KOPT-K1 (cell line): Measurements from ENCODE around the gene BRAP.
A peak's percentile ranks its signal among the peaks of the same experiment; 100 is the strongest.
"Not testable (repeated sequence)": the region's sequence is repeated elsewhere in the genome, so short reads cannot be mapped to it uniquely, and the experiment has no call there.

Source experiments
- H3K27ac ChIP-seq: fragments of 200-600 bp; sonication (generic); 2 replicates; pipeline ENCODE4 v1.5.1; 2016; ENCODE audit warnings: antibody characterized with exemption, mild to moderate bottlenecking, low read depth, low read length; ENCODE audit not compliant: poor library complexity, severe bottlenecking
- H3K36me3 ChIP-seq: fragments of 200-600 bp; sonication (generic); 2 replicates; pipeline ENCODE4 v1.5.1; 2017; ENCODE audit warnings: antibody characterized with exemption, mild to moderate bottlenecking, low read length, moderate library complexity; ENCODE audit not compliant: insufficient read depth
- H3K9me3 ChIP-seq: fragments of 200-600 bp; sonication (generic); 2 replicates; pipeline ENCODE4 v1.5.1; 2017; ENCODE audit warnings: antibody characterized with exemption, low read length, mild to moderate bottlenecking; ENCODE audit not compliant: insufficient read depth, poor library complexity, severe bottlenecking

BRAP gene

DNA sequence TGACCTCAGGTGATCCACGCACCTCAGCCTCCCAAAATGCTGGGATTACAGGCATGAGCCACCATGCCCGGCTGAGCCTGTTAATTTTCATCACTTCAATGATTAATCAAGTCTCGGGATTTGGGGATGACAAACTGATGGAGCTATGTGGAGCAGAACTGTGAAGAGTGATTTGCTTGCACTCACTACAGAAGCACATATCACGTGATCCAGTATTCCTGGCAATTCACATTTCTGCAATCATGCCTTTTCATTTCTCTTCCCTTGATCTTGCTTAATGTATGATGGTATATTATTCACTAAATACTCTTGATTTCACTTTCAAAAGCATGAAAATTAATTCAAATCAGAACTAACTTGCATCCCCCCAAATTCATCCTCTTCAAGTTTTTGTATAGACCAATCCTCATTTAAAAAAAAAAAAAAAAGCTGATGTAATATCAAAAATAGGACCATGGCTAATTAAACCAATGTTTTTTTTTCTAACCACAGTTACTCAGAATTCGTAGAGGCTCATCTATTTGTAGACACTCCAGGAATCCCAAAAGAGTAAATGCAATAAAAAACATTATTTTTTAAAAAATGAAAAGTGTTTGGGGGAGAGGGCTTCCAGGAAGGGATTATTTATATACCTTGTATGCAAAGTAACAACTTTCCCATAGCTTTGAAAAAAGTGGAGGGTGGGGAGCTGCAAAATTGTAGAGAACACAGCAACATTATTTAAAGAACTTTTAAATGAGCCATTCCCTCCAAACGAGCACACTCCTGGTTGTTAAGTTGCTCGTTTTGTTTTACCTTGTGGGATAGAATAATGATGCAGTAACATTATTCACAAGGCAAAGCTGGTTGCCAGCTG is 79.6 kb downstream of the BRAP start:
- Histone ChIP-seq H3K27ac (no peak overlapping the region), H3K9me3 (no peaks in the 10 kb centered on the region), H3K36me3 (no peaks in the 10 kb centered on the region)

DNA sequence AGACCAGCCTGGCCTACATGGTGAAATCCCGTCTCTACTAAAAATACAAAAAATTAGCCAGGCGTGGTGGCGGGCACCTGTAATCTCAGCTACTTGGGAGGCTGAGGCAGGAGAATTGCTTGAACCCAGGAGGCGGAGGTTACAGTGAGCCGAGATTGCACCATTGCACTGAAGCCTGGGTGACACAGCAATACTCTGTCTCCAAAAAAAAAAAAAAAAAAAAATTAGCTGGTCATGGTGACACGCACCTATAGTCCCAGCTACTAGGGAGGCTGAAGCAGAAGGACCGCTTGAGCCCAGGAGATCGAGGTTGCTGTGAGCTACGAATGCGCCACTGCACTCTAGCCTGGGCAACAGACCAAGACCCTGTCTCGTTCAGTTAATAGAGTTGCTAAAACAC is 82.9 kb downstream of the BRAP start:
- H3K36me3 ChIP-seq, H3K27ac ChIP-seq, H3K9me3 ChIP-seq: not testable (repeated sequence)

- no peak overlapping the region for H3K27ac ChIP-seq
- H3K9me3 ChIP-seq: no peaks in the 10 kb centered on the region
- H3K36me3 ChIP-seq: no peaks in the 10 kb centered on the region
Observed at GRCh38 chr12:111602348-111602747, 83.4 kb downstream of the BRAP start.

GRCh38 chr12:111600986-111601385 is 84.8 kb downstream of the BRAP start:
- not testable (repeated sequence) for H3K9me3 ChIP-seq, H3K36me3 ChIP-seq, H3K27ac ChIP-seq

DNA sequence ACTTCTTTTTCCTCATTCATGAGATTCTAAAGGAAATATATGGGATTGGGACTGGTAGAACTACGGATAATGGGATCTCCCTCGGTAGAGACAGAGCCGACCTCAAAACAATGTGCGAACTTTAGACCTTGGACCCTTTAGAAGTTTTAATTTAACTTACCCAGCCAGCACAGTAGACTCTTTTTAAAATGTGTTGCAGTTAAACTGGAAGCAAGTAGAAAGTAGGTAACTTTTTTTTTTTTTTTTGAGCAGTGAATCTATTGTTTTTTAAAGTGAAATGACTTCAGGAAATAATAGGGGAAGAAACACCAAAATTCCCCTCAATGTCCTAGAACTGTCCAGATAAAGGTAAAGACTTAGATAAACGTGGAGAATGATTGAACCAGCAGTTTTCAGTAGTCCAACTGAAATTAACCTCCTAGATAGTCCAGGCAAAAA is 85.5 kb downstream of the BRAP start:
- Histone ChIP-seq H3K27ac (peak overlapping the region; percentile 94), H3K36me3 (peaks cover 3% of the 10 kb centered on the region; the same call in 1 of the 2 replicates), H3K9me3 (no peaks in the 10 kb centered on the region)

- peak overlapping the region; percentile 94 for H3K27ac ChIP-seq
- peaks cover 3% of the 10 kb centered on the region; the same call in 1 of the 2 replicates for H3K36me3 ChIP-seq
- H3K9me3 ChIP-seq: no peaks in the 10 kb centered on the region
Observed at GRCh38 chr12:111599453-111600204, 86.1 kb downstream of the BRAP start.

GRCh38 chr12:111598637-111599452 is 86.9 kb downstream of the BRAP start, which contains the start of gene ATXN2:
ATXN2 (minus strand) TSS chr12:111599315; CDS start chr12:111599034, 281 bp downstream.
- Histone ChIP-seq H3K36me3 (peaks cover 3% of the 10 kb centered on the region; the same call in 1 of the 2 replicates), H3K9me3 (no peaks in the 10 kb centered on the region), H3K27ac (peak within 1 kb of the TSS; percentile 94)

GRCh38 chr12:111597831-111598636 is 87.7 kb downstream of the BRAP start:
- peak overlapping the region; percentile 94 for H3K27ac ChIP-seq
- no peaks in the 10 kb centered on the region for H3K9me3 ChIP-seq
- H3K36me3 ChIP-seq: peaks cover 3% of the 10 kb centered on the region; the same call in 1 of the 2 replicates

- Histone ChIP-seq H3K9me3 (no peaks in the 10 kb centered on the region), H3K27ac (peak overlapping the region; percentile 94), H3K36me3 (peaks cover 3% of the 10 kb centered on the region; the same call in 1 of the 2 replicates)
Observed at GRCh38 chr12:111596985-111597830, 88.5 kb downstream of the BRAP start.

DNA sequence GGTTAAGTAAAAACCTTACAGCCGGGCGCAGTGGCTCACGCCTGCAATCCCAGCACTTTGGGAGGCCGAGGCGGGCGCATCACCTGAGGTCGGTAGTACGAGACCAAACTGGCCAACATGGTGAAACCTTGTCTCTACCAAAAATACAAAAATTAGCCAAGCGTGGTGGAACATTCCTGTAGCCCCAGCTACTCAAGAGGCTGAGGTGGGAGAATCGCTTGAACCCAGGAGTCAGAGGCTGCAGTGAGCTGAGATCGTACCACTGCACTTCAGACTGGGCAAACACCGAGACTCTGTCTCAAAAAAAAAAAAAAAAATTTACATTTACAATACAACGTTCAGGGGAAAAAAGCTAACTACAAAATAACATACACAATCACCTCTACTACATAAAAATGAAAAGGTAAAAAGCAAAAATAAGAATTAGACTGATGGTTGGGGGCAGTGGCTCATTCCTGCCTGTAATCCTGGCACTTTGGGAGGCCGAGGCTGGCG is 90.4 kb downstream of the BRAP start:
- H3K9me3 ChIP-seq: not testable (repeated sequence)

More for the DNA sequence above, 90.4 kb downstream of the BRAP start:
- not testable (repeated sequence) for H3K36me3 ChIP-seq, H3K27ac ChIP-seq
